HEK293 (cell line): ENCODE data around the gene CCHCR1.

Experiments
- CTCF ChIA-PET: fragments of 350-600 bp; formaldehyde crosslinking; extraction: SDS; loops from one replicate; lab custom pipeline; 2021; ENCODE audit warnings: antibody characterized with exemption; lab: Yijun Ruan, JAX
- POLR2A ChIA-PET: fragments of 300-600 bp; formaldehyde crosslinking; extraction: SDS; loops from one replicate; lab custom pipeline; 2020; ENCODE audit warnings: antibody characterized with exemption, inconsistent platforms; lab: Yijun Ruan, JAX
- H3K27ac ChIP-seq: fragments of 200-500 bp; sonication (Bioruptor generic); 2 replicates; pipeline ENCODE4 v1.5.1; 2014; ENCODE audit warnings: low read depth, low read length, control low read depth, inconsistent platforms; ENCODE audit errors: extremely low read depth
- H3K36me3 ChIP-seq, 2 experiments: fragments of 200-500 bp in 1 of 2; sonication (Bioruptor generic) in 1 of 2; 1 replicate in 1 of 2; 2 replicates in 1 of 2; pipeline ENCODE4 v1.5.1; 2014 to 2017; ENCODE audit warnings: inconsistent platforms in 2 of 2, low read length in 2 of 2; ENCODE audit not compliant: control insufficient read depth in 2 of 2, insufficient read depth in 1 of 2
- H3K4me1 ChIP-seq: fragments of 200-500 bp; sonication (Bioruptor generic); 2 replicates; pipeline ENCODE4 v1.5.1; 2014; ENCODE audit warnings: mild to moderate bottlenecking, low read length, inconsistent platforms; ENCODE audit not compliant: control insufficient read depth, insufficient read depth
- H3K4me3 ChIP-seq: 2 replicates; pipeline ENCODE4 v1.5.1; 2011; ENCODE audit warnings: low read depth, mild to moderate bottlenecking, control low read depth, low read length, moderate library complexity
- H3K9me3 ChIP-seq: fragments of 200-500 bp; sonication (Bioruptor generic); 2 replicates; pipeline ENCODE4 v1.5.1; 2014; ENCODE audit warnings: low read depth, low read length, inconsistent platforms; ENCODE audit not compliant: control insufficient read depth, insufficient read depth
- GFI1B ChIP-seq: fragments of 450-650 bp; formaldehyde crosslinking; IDR thresholded peaks from 2 replicates; pipeline ENCODE4 v1.5.1; 2016; ENCODE audit warnings: missing biosample characterization, missing genetic modification characterization
- GLIS1 ChIP-seq: fragments of 450-650 bp; formaldehyde crosslinking; IDR thresholded peaks from 2 replicates; pipeline ENCODE4 v1.5.1; 2016; ENCODE audit warnings: missing biosample characterization, missing genetic modification characterization
- KLF10 ChIP-seq: fragments of 450-650 bp; IDR thresholded peaks from 2 replicates; pipeline ENCODE4 v1.5.1; 2018; ENCODE audit warnings: missing biosample characterization, mild to moderate bottlenecking, missing genetic modification characterization
- MYNN ChIP-seq: fragments of 450-650 bp; formaldehyde crosslinking; IDR thresholded peaks from 2 replicates; pipeline ENCODE4 v1.5.1; 2016; ENCODE audit warnings: missing biosample characterization, missing genetic modification characterization, borderline replicate concordance
- ZBTB8A ChIP-seq: fragments of 450-650 bp; formaldehyde crosslinking; IDR thresholded peaks from 2 replicates; pipeline ENCODE4 v1.5.1; 2016; ENCODE audit warnings: missing biosample characterization, missing genetic modification characterization
- ZNF146 ChIP-seq: fragments of 450-650 bp; formaldehyde crosslinking; IDR thresholded peaks from 2 replicates; pipeline ENCODE4 v1.5.1; 2016; ENCODE audit warnings: missing biosample characterization, missing genetic modification characterization
- ZNF223 ChIP-seq: fragments of 450-650 bp; formaldehyde crosslinking; IDR thresholded peaks from 2 replicates; pipeline ENCODE4 v1.5.1; 2016; ENCODE audit warnings: missing biosample characterization, missing genetic modification characterization
- ZNF248 ChIP-seq: fragments of 450-650 bp; formaldehyde crosslinking; IDR thresholded peaks from 2 replicates; pipeline ENCODE4 v1.5.1; 2017; ENCODE audit warnings: missing biosample characterization, missing genetic modification characterization
- ZNF350 ChIP-seq: fragments of 450-650 bp; formaldehyde crosslinking; IDR thresholded peaks from 2 replicates; pipeline ENCODE4 v1.5.0; 2017; ENCODE audit warnings: missing biosample characterization, mild to moderate bottlenecking, missing genetic modification characterization
- ZNF555 ChIP-seq: fragments of 450-650 bp; formaldehyde crosslinking; conservative IDR thresholded peaks from 2 replicates; pipeline ENCODE4 v1.5.1; 2017; ENCODE audit warnings: missing biosample characterization, mild to moderate bottlenecking, missing genetic modification characterization, inconsistent platforms
- ZNF571 ChIP-seq: fragments of 450-650 bp; formaldehyde crosslinking; IDR thresholded peaks from 2 replicates; pipeline ENCODE4 v1.5.0; 2017; ENCODE audit warnings: missing biosample characterization, missing genetic modification characterization
- ZNF768 ChIP-seq: fragments of 450-650 bp; formaldehyde crosslinking; IDR thresholded peaks from 2 replicates; pipeline ENCODE4 v1.5.1; 2018; ENCODE audit warnings: missing biosample characterization, mild to moderate bottlenecking, missing genetic modification characterization
- TF ChIP-seq, protein P1 (sequence below): fragments of 450-650 bp; formaldehyde crosslinking; IDR thresholded peaks from 2 replicates; pipeline ENCODE4 v1.5.1; 2016; ENCODE audit warnings: missing biosample characterization, missing genetic modification characterization
- TF ChIP-seq, protein P2 (sequence below): fragments of 450-650 bp; formaldehyde crosslinking; IDR thresholded peaks from 2 replicates; pipeline ENCODE4 v1.5.1; 2016; ENCODE audit warnings: missing biosample characterization, missing genetic modification characterization
- TF ChIP-seq, protein P3 (sequence below): fragments of 450-650 bp; formaldehyde crosslinking; IDR thresholded peaks from 2 replicates; pipeline ENCODE4 v1.5.0; 2017; ENCODE audit warnings: missing biosample characterization, missing genetic modification characterization, borderline replicate concordance
- TF ChIP-seq, protein P4 (sequence below): fragments of 450-650 bp; formaldehyde crosslinking; IDR thresholded peaks from 2 replicates; pipeline ENCODE4 v1.5.1; 2016; ENCODE audit warnings: missing biosample characterization, missing genetic modification characterization
- TF ChIP-seq, protein P5 (sequence below): fragments of 450-650 bp; IDR thresholded peaks from 2 replicates; pipeline ENCODE4 v1.5.1; 2018; ENCODE audit warnings: missing biosample characterization, mild to moderate bottlenecking, missing genetic modification characterization
- TF ChIP-seq, protein P6 (sequence below): fragments of 450-650 bp; formaldehyde crosslinking; IDR thresholded peaks from 2 replicates; pipeline ENCODE4; 2016; ENCODE audit warnings: missing biosample characterization, missing genetic modification characterization
- TF ChIP-seq, protein P7 (sequence below): fragments of 450-650 bp; formaldehyde crosslinking; IDR thresholded peaks from 2 replicates; pipeline ENCODE4 v1.5.1; 2016; ENCODE audit warnings: missing biosample characterization, missing genetic modification characterization
- TF ChIP-seq, protein P8 (sequence below): fragments of 450-650 bp; formaldehyde crosslinking; IDR thresholded peaks from 2 replicates; pipeline ENCODE4 v1.5.1; 2017; ENCODE audit warnings: missing biosample characterization, missing genetic modification characterization

The CCHCR1 gene

DNA sequence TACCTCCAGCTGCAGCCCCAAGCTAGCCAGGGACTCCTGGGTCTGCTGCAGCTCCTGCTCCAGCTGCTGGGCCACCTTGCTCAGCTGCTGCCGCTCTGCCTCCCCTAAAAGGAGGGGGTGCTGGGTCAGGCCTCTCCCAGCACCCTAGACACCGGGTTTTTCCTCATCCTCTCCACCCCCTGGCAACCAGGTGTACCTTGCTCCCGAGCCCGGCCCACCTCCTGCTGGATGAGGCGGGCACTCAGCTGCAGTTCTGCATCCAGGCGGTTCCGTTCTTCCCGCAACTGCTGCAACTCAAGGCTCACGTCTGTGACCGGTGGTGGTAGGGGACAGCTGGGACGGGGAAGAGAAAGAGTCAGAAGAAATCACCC, 12.6 kb downstream of the CCHCR1 start:
- no peaks in the 10 kb centered on the region for H3K4me1 ChIP-seq
- no peak overlapping the region for H3K4me3 ChIP-seq
- POLR2A ChIA-PET, result interaction anchor here (2.5 kb wide), 1 partner anchor 14 kb away, joined by 7 read pairs; the partner anchor contains the start of gene TCF19
- no peaks in the 10 kb centered on the region for H3K9me3 ChIP-seq
- H3K27ac ChIP-seq, result no peak overlapping the region
- H3K36me3 ChIP-seq, result peaks cover 16 to 64% of the 10 kb centered on the region in 2 experiments; a peak in 2 of 3 replicates
- CTCF ChIA-PET, result interaction anchor here (1.3 to 2.6 kb wide), 4 partner anchors 8 to 222 kb away, joined by 5 to 15 read pairs (median 7); partner anchors contain the start of gene TCF19
- TF ChIP-seq ZNF146 (tag by site-specific recombination) (no peak), ZNF768 (tag by site-specific recombination) (no peak), ZNF571 (tag by site-specific recombination) (no peak), ZBTB8A (tag by site-specific recombination) (no peak), ZNF350 (no peak)
- TF ChIP-seq, protein P1, sequence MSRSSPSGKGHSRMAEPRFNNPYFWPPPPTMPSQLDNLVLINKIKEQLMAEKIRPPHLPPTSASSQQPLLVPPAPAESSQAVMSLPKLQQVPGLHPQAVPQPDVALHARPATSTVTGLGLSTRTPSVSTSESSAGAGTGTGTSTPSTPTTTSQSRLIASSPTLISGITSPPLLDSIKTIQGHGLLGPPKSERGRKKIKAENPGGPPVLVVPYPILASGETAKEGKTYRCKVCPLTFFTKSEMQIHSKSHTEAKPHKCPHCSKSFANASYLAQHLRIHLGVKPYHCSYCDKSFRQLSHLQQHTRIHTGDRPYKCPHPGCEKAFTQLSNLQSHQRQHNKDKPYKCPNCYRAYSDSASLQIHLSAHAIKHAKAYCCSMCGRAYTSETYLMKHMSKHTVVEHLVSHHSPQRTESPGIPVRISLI, result no peak
- TF ChIP-seq, all 188 proteins: peak for 0

DNA sequence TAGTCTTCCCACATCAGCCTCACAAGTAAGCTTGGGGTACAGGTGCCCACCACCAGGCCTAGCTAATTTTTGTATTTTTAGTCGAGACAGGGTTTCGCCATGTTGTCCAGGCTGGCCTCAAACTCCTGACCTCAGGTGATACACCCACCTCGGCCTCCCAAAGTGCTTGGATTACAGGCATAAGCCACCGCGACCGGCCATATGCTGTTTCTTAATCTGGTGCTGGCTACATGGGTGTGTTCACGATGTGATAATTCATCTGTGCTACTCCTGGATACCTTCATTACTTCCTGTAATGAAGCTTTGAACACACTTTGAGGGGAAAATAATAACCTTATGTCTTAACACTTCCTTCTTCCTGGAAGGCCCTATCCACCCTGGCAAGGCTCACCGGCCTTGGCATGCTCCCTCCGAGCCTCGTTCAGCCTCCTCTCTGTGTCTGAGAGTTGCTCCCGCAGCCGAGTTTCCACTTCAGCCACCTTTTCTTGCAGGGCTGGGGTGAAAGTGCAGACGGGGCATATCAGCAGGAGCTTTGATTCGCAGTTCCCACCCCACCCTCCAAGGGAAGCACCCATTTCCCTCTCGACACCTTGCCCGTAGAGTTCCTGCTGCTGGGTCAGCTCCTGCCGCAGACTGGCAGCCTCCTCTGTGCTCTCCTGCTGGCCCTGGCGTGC, 13.2 kb downstream of the CCHCR1 start:
- no peak overlapping the region for H3K27ac ChIP-seq

DNA sequence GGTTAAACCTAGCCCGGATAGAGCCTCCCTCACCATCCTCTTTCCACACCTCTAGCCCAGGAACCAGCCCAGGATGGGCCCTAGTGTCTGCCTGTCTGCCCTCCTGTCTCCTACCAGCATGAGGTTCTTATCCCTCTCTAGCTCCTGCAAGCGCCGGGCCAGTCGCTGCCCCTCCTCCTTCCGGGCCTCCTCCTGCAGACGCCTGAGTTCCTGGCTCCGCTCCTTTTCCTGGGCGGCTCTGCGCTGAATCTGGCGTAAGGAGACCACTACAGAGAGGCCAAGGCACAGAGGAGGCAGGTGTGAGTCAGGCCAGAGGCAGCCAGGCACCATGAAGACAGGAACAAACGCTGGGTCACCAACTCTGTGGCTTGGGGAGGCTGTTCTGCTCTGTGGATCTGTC, 14.5 kb downstream of the CCHCR1 start:
- ChIA-PET CTCF (interaction anchor here (7.7 kb wide), 1 partner anchor 16 kb away, joined by 49 read pairs; no protein-coding TSS in a partner anchor), POLR2A (no interaction called here)
- H3K9me3 ChIP-seq, result no peaks in the 10 kb centered on the region
- H3K36me3 ChIP-seq, result peaks cover 11 to 50% of the 10 kb centered on the region in 2 experiments; a peak in 2 of 3 replicates
- H3K4me1 ChIP-seq, result no peaks in the 10 kb centered on the region
- no peak overlapping the region for H3K4me3 ChIP-seq
- H3K27ac ChIP-seq, result no peak overlapping the region
- TF ChIP-seq, protein P2, sequence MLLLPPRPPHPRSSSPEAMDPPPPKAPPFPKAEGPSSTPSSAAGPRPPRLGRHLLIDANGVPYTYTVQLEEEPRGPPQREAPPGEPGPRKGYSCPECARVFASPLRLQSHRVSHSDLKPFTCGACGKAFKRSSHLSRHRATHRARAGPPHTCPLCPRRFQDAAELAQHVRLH (tag by site-specific recombination), result no peak
- TF ChIP-seq, protein P3, sequence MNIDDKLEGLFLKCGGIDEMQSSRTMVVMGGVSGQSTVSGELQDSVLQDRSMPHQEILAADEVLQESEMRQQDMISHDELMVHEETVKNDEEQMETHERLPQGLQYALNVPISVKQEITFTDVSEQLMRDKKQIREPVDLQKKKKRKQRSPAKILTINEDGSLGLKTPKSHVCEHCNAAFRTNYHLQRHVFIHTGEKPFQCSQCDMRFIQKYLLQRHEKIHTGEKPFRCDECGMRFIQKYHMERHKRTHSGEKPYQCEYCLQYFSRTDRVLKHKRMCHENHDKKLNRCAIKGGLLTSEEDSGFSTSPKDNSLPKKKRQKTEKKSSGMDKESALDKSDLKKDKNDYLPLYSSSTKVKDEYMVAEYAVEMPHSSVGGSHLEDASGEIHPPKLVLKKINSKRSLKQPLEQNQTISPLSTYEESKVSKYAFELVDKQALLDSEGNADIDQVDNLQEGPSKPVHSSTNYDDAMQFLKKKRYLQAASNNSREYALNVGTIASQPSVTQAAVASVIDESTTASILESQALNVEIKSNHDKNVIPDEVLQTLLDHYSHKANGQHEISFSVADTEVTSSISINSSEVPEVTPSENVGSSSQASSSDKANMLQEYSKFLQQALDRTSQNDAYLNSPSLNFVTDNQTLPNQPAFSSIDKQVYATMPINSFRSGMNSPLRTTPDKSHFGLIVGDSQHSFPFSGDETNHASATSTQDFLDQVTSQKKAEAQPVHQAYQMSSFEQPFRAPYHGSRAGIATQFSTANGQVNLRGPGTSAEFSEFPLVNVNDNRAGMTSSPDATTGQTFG, result no peak
- TF ChIP-seq MYNN (tag by site-specific recombination), result no peak
- TF ChIP-seq, protein P4, sequence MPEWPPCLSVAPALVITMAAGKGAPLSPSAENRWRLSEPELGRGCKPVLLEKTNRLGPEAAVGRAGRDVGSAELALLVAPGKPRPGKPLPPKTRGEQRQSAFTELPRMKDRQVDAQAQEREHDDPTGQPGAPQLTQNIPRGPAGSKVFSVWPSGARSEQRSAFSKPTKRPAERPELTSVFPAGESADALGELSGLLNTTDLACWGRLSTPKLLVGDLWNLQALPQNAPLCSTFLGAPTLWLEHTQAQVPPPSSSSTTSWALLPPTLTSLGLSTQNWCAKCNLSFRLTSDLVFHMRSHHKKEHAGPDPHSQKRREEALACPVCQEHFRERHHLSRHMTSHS (tag by site-specific recombination), result no peak
- TF ChIP-seq, protein P5, sequence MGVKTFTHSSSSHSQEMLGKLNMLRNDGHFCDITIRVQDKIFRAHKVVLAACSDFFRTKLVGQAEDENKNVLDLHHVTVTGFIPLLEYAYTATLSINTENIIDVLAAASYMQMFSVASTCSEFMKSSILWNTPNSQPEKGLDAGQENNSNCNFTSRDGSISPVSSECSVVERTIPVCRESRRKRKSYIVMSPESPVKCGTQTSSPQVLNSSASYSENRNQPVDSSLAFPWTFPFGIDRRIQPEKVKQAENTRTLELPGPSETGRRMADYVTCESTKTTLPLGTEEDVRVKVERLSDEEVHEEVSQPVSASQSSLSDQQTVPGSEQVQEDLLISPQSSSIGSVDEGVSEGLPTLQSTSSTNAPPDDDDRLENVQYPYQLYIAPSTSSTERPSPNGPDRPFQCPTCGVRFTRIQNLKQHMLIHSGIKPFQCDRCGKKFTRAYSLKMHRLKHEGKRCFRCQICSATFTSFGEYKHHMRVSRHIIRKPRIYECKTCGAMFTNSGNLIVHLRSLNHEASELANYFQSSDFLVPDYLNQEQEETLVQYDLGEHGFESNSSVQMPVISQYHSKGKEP (tag by site-specific recombination), result no peak
- TF ChIP-seq, protein P6, sequence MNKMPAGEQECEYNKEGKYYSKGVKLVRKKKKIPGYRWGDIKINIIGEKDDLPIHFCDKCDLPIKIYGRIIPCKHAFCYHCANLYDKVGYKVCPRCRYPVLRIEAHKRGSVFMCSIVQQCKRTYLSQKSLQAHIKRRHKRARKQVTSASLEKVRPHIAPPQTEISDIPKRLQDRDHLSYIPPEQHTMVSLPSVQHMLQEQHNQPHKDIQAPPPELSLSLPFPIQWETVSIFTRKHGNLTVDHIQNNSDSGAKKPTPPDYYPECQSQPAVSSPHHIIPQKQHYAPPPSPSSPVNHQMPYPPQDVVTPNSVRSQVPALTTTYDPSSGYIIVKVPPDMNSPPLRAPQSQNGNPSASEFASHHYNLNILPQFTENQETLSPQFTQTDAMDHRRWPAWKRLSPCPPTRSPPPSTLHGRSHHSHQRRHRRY (tag by site-specific recombination), result no peak
- TF ChIP-seq GLIS1 (tag by site-specific recombination), result no peak
- no peak for TF ChIP-seq ZNF555
- TF ChIP-seq ZNF223 (tag by site-specific recombination), result no peak
- TF ChIP-seq, protein P7, sequence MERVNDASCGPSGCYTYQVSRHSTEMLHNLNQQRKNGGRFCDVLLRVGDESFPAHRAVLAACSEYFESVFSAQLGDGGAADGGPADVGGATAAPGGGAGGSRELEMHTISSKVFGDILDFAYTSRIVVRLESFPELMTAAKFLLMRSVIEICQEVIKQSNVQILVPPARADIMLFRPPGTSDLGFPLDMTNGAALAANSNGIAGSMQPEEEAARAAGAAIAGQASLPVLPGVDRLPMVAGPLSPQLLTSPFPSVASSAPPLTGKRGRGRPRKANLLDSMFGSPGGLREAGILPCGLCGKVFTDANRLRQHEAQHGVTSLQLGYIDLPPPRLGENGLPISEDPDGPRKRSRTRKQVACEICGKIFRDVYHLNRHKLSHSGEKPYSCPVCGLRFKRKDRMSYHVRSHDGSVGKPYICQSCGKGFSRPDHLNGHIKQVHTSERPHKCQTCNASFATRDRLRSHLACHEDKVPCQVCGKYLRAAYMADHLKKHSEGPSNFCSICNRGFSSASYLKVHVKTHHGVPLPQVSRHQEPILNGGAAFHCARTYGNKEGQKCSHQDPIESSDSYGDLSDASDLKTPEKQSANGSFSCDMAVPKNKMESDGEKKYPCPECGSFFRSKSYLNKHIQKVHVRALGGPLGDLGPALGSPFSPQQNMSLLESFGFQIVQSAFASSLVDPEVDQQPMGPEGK (tag by site-specific recombination), result no peak

More for the DNA sequence above, 13.2 kb downstream of the CCHCR1 start:
- ChIA-PET POLR2A (interaction anchor here (2.5 kb wide), 1 partner anchor 14 kb away, joined by 7 read pairs; the partner anchor contains the start of gene TCF19), CTCF (interaction anchor here (0.6 kb wide), 1 partner anchor 228 kb away, joined by 3 read pairs; no protein-coding TSS in a partner anchor)
- Histone ChIP-seq H3K4me1 (no peaks in the 10 kb centered on the region), H3K4me3 (no peak overlapping the region), H3K9me3 (no peaks in the 10 kb centered on the region), H3K36me3 (peaks cover 14 to 58% of the 10 kb centered on the region in 2 experiments; a peak in 2 of 3 replicates)
- TF ChIP-seq KLF10 (tag by site-specific recombination) (no peak), GFI1B (tag by site-specific recombination) (no peak), ZNF248 (tag by site-specific recombination) (no peak)
- TF ChIP-seq, protein P8, sequence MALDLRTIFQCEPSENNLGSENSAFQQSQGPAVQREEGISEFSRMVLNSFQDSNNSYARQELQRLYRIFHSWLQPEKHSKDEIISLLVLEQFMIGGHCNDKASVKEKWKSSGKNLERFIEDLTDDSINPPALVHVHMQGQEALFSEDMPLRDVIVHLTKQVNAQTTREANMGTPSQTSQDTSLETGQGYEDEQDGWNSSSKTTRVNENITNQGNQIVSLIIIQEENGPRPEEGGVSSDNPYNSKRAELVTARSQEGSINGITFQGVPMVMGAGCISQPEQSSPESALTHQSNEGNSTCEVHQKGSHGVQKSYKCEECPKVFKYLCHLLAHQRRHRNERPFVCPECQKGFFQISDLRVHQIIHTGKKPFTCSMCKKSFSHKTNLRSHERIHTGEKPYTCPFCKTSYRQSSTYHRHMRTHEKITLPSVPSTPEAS (tag by site-specific recombination), result no peak
